Activated T-cell treated with anti-CD3 and anti-CD28 coated beads, Interleukin-2, amount 50 U/mL, for 72 hours (primary cell): Measurements from ENCODE around the gene PKD2L1. TPM values are rescaled to one million over a fixed set of nuclear protein-coding genes. Genes with fewer than 3 reads are reported as not detected.
A peak's percentile ranks its signal among the peaks of the same experiment; 100 is the strongest.
"Not testable (repeated sequence)": the region's sequence is repeated elsewhere in the genome, so short reads cannot be mapped to it uniquely, and the experiment has no call there.

Experiments used
- ATAC-seq, 2 donors: fragments of 150-1000 bp; cut with Tn5 transposase; replicated peaks in 1 of 2; 2 replicates each; pipeline ENCODE4 v1.10.0; 2021; ENCODE audit warnings: moderate library complexity in 2 of 2, mild to moderate bottlenecking in 1 of 2
- DNase-seq, 2 donors: peaks; one replicate each; pipeline ENCODE4 v3.0.0; 2021 to 2022; ENCODE audit warnings: mixed read lengths in 1 of 2
- H3K27ac Mint-ChIP-seq: one replicate; pipeline ENCODE4 v1.8.0; 2022; ENCODE audit warnings: mild to moderate bottlenecking, moderate library complexity, mixed read lengths
- H3K27me3 Mint-ChIP-seq: one replicate; pipeline ENCODE4 v1.8.0; 2022; ENCODE audit warnings: low read depth, mixed read lengths
- H3K36me3 Mint-ChIP-seq, 2 donors: one replicate each; pipeline ENCODE4 v1.8.0; 2022; ENCODE audit warnings: mixed read lengths in 2 of 2, mild to moderate bottlenecking in 1 of 2; ENCODE audit not compliant: insufficient read depth in 2 of 2
- H3K4me1 Mint-ChIP-seq: one replicate; pipeline ENCODE4 v1.8.0; 2022; ENCODE audit warnings: low read depth, mixed read lengths
- H3K4me3 Mint-ChIP-seq, 2 donors: one replicate each; pipeline ENCODE4 v1.8.0; 2022; ENCODE audit warnings: mild to moderate bottlenecking in 2 of 2, mixed read lengths in 2 of 2, moderate library complexity in 2 of 2
- H3K9me3 Mint-ChIP-seq, 2 donors: one replicate each; pipeline ENCODE4 v1.8.0; 2022; ENCODE audit warnings: mixed read lengths in 2 of 2
- total RNA-seq, 2 donors: library from RNA; stranded (reverse); gene quantifications; one replicate each; pipeline ENCODE4 v1.2.3, GENCODE V29; 2022

PKD2L1 gene
- under 1 TPM; 0.30 to 0.60 TPM for total RNA-seq

DNA sequence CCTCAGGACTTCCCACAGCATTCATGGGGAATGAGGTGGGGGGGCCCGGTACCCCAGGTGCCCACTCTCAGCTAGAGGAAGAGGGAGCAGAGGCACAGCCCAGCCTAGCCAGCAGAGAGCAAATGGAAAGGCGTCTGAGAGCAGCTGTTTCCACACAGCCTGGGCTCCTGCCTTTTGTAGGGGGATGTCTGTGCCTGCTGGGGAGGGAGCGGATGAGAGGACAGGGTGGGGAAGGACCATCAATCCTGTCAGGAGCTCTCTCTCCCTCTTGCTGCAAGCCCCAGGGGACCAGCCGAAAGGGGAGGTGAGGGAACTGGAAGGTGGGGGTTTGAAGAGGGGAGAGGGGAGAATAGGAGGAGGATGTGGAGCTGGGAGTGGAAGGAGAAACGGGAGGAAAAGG lies at the start of gene PKD2L1:
TSS of gene PKD2L1 (minus strand) at position 150 of the 400 bp plus-strand sequence. CDS start at position 25, 125 bp downstream.
- Mint-ChIP-seq H3K27ac (no peak within 1 kb of the TSS), H3K4me1 (peaks cover 17% of the 10 kb centered on the region), H3K9me3 (no peaks in the 10 kb centered on the region), H3K4me3 (no peak within 1 kb of the TSS), H3K27me3 (peaks cover 15% of the 10 kb centered on the region), H3K36me3 (no peaks in the 10 kb centered on the region)
- ATAC-seq (no peak), DNase-seq (no peak)

GRCh38 chr10:100377830-100378229 lies 47.8 kb upstream of the PKD2L1 start:
- DNase-seq (no peak), ATAC-seq (no peak)
- peaks cover 9 to 12% of the 10 kb centered on the region in 2 donors for H3K36me3 Mint-ChIP-seq
- no peak overlapping the region for H3K27ac Mint-ChIP-seq
- no peaks in the 10 kb centered on the region for H3K9me3 Mint-ChIP-seq
- peaks cover 17% of the 10 kb centered on the region for H3K4me1 Mint-ChIP-seq
- H3K27me3 Mint-ChIP-seq, result no peaks in the 10 kb centered on the region
- H3K4me3 Mint-ChIP-seq, result no peak overlapping the region

DNA sequence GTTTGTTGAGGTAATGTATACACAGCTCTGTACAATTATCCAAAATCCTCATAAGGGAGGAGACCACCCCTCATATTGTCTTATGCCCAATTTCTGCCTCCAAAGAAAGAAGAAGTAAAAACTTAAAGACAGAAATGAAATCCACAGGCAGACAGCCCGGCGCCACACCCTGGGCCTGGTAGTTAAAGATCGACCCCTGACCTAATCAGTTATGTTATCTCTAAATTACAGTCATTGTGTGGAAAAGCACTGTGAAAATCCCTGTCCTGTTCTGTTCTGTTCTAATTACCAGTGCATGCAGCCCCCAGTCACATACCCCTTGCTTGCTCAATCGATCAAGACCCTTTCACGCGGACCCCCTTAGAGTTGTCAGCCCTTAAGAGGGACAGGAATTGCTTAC lies 46.6 kb upstream of the PKD2L1 start:
- H3K27ac Mint-ChIP-seq, H3K4me3 Mint-ChIP-seq, ATAC-seq, H3K9me3 Mint-ChIP-seq, H3K36me3 Mint-ChIP-seq, H3K27me3 Mint-ChIP-seq, DNase-seq: not testable (repeated sequence)
- H3K4me1 Mint-ChIP-seq, result peaks cover 17% of the 10 kb centered on the region

- not testable (repeated sequence) for H3K9me3 Mint-ChIP-seq, ATAC-seq
Observed at GRCh38 chr10:100374677-100375353, 44.8 kb upstream of the PKD2L1 start.

DNA sequence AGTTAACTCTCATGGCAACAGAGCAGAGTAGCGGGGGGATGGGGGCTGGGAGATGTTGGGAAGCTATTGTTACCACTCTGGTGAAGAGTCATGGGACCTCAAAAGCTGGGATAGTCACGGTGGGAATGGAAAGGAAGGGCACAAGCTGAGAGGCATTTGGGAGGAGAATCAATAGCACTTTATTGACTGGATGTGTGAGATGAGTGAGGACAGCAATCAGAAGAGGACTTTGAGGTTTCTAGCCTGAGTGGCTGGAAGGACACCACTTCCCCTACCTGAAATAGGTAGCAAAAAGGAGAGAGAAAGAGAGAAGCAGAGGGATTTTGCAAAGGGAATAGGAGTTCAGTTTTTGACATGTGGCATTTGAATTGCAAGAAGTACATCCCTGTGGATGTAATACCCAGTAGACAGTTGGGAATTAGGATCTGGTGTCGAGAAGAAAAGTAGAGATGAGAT lies 44.2 kb upstream of the PKD2L1 start:
- Mint-ChIP-seq H3K27ac (no peak overlapping the region), H3K4me1 (peaks cover 17% of the 10 kb centered on the region), H3K36me3 (peaks cover 0 to 2% of the 10 kb centered on the region in 2 donors), H3K4me3 (no peak overlapping the region), H3K27me3 (no peaks in the 10 kb centered on the region), H3K9me3 (no peaks in the 10 kb centered on the region)
- no peak for ATAC-seq
- no peak for DNase-seq

More at GRCh38 chr10:100374677-100375353, 44.8 kb upstream of the PKD2L1 start:
- not testable (repeated sequence) for H3K36me3 Mint-ChIP-seq, H3K27me3 Mint-ChIP-seq, H3K4me3 Mint-ChIP-seq, DNase-seq, H3K27ac Mint-ChIP-seq
- peaks cover 17% of the 10 kb centered on the region for H3K4me1 Mint-ChIP-seq

DNA sequence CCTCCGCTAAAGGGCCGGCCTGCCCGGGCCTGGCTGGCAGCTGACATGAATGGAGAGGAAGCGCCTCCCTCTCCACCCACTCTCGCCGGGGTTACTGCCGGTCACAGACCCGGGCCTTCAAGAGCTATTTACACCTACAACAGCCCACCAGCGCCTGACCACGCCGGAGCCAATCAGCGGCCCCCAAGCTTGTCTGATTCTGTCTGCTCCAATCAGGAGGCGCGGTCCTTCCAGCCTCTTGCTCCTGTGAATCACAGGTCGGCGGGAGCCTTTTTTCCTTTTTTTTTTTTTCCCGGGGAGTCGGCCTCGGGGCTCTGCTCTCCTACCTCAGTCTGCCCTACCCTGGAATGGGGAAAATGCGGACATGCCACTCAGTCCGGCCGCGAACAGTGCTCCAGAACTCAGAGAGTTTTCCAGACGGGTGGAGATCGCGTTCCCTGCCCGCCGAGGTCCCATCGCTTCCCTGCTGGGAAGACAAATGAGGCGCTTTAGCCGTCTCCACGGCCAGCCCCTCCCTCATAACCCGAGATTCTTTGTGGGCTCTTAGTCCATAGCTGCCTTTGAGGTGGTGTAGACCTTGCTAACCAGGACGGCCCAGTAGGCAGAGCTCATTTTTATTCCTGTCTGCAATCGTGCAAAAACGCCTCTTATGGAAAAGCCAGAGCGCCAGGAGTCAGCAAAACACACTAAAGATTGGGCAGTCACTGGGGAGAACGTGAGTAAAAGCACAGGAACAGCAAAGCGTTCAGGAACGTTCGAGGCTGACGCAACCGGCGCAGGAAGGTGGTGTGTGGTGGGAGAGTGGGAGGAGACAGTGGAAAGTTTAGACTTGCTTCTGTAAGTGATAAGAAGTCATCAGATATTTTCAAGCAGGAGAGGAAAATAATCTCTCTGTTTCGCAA lies 43.5 kb upstream of the PKD2L1 start:
- Mint-ChIP-seq H3K9me3 (no peaks in the 10 kb centered on the region), H3K4me1 (peaks cover 17% of the 10 kb centered on the region)

GRCh38 chr10:100372415-100373297 lies 42.6 kb upstream of the PKD2L1 start:
- DNase-seq, result no peak
- H3K4me1 Mint-ChIP-seq, result peaks cover 12% of the 10 kb centered on the region
- H3K27me3 Mint-ChIP-seq, result no peaks in the 10 kb centered on the region
- peaks cover 0 to 2% of the 10 kb centered on the region in 2 donors for H3K36me3 Mint-ChIP-seq
- no peak overlapping the region for H3K27ac Mint-ChIP-seq
- H3K4me3 Mint-ChIP-seq, result no peak overlapping the region
- H3K9me3 Mint-ChIP-seq, result no peaks in the 10 kb centered on the region
- ATAC-seq, result no peak

More for the DNA sequence above, 43.5 kb upstream of the PKD2L1 start:
- DNase-seq, result peak; percentile 96
- Mint-ChIP-seq H3K27me3 (no peaks in the 10 kb centered on the region), H3K4me3 (no peak overlapping the region), H3K27ac (no peak overlapping the region), H3K36me3 (peaks cover 0 to 2% of the 10 kb centered on the region in 2 donors)
- ATAC-seq, result peak; percentile 87

DNA sequence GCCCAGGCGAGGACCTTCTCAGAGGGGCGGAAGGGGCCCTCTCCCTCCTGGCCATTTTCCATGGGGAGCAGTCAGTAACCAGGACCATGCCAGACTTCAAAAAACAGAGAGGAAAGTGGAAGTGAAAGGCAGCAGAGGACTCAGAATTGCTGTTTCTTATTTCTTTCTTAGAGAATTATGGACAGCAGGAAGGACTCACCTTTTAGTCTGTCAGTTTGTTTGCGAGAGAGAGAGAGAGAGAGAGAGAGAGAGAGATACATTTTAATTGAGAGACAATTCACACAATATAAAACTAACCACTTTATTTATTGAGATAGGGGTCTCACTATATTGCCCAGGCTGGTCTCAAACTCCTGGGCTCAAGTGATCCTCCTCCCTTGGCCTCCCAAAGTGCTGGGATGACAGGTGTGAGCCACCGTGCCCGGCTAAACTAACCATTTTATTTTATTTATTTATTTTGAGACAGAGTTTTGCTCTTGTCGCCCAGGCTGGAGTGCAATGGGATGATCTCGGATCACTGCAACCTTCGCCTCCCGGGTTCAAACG lies 41.5 kb upstream of the PKD2L1 start:
- peaks cover 9% of the 10 kb centered on the region for H3K4me1 Mint-ChIP-seq
- peak overlapping the region; percentile 87 for H3K27ac Mint-ChIP-seq
- H3K4me3 Mint-ChIP-seq, result peak overlapping the region; percentile 69 to 77
- H3K36me3 Mint-ChIP-seq, result peaks cover 0 to 2% of the 10 kb centered on the region in 2 donors
- no peaks in the 10 kb centered on the region for H3K9me3 Mint-ChIP-seq
- DNase-seq (no peak), ATAC-seq (no peak)
- H3K27me3 Mint-ChIP-seq, result no peaks in the 10 kb centered on the region

DNA sequence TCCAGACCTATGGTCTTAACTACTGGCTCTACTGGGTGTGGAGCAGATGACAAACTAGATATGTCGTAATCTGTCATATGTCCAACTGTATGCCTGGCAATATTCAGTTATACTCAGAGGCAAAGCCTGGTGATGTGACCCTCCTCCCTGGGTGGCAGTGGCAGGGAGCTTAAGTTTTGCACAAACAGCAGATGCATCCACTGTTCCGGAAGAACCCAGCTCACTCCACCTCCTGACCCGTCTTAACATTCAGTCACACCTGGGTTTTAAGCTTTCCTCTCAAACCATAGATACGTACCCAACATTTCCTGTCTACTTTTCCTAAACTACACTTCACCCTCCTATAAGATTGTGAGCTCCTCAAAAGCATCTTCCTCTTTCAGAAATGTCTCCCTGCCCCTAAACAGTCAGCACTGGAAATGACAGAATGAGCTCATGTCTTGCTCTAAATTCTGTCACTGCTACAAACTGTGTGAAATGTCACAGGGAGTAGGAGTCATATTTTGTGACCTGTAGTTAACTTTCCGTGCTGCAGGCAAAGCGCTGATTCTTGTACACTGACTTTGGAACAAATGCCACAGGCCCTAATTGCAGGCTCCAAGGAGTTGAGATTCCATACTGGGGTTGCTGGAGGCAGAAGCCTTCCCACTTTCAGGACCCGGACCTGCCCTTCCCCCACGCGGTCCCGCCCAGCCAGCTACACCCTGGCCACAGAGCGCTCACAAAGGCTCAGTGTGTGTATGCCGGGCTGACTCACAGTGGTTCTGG lies 40.9 kb upstream of the PKD2L1 start:
- ATAC-seq, result peak; percentile 64 to 68
- Mint-ChIP-seq H3K9me3 (no peaks in the 10 kb centered on the region), H3K27ac (peak overlapping the region; percentile 87), H3K4me3 (peak overlapping the region; percentile 69 to 77), H3K27me3 (no peaks in the 10 kb centered on the region), H3K36me3 (peaks cover 0 to 2% of the 10 kb centered on the region in 2 donors), H3K4me1 (peaks cover 7% of the 10 kb centered on the region)
- peak; percentile 77 to 80 for DNase-seq

GRCh38 chr10:100368721-100369120 lies 38.7 kb upstream of the PKD2L1 start:
- ATAC-seq, result no peak
- H3K4me3 Mint-ChIP-seq, result no peak overlapping the region

DNA sequence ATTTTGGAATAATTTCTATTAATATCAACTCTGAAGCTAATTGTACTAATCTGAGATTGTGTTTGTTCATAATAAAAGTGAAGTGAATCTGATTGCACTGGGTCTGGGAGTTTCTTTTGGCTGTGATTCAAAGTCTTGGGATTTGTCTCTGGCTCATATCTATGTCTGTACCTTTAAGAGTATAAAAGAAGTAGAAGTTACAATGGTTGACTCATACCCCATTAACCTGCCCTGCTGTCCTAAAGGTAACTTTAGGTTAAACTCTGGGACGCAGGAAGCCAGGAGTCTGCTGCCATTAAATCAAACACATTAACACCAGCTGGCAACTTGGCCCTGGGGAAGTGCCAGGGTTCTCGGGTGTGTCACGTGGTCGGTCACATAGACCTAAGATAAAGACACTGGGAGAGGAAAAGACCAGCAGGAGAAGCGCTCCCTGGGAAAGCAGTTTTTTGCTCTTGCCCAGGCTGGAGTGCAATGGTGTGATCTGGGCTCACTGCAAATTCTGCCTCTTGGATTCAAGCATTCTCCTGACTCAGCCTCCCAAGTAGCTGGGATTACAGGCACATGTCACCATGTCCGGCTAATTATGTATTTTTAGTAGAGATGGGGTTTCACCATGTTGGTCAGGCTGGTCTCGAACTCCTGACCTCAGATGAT lies 34.8 kb upstream of the PKD2L1 start:
- Mint-ChIP-seq H3K4me3 (no peak overlapping the region), H3K36me3 (peaks cover 11 to 25% of the 10 kb centered on the region in 2 donors), H3K4me1 (peaks cover 13% of the 10 kb centered on the region), H3K9me3 (no peaks in the 10 kb centered on the region), H3K27ac (no peak overlapping the region), H3K27me3 (no peaks in the 10 kb centered on the region)
- DNase-seq (no peak), ATAC-seq (no peak)

More at GRCh38 chr10:100368721-100369120, 38.7 kb upstream of the PKD2L1 start:
- no peaks in the 10 kb centered on the region for H3K9me3 Mint-ChIP-seq
- H3K27me3 Mint-ChIP-seq, result no peaks in the 10 kb centered on the region
- H3K27ac Mint-ChIP-seq, result no peak overlapping the region
- H3K4me1 Mint-ChIP-seq, result peaks cover 13% of the 10 kb centered on the region
- DNase-seq, result no peak
- H3K36me3 Mint-ChIP-seq, result peaks cover 0 to 2% of the 10 kb centered on the region in 2 donors
